Stimulated activated CD4-positive, alpha-beta T cell treated with anti-CD3 and anti-CD28 coated beads, TNF-alpha, amount 100 ng/mL, for 4 hours (primary cell): Measurements from ENCODE around the gene NRM.

Source experiments
- DNase-seq, 3 experiments: peaks; one replicate each; pipeline ENCODE4 v3.0.0-alpha.2; 2020; ENCODE audit warnings: low read depth in 3 of 3

NRM gene

GRCh38 chr6:30689022-30689865 lies 1.5 kb downstream of the NRM start:
- no peak for DNase-seq

GRCh38 chr6:30688569-30688968 lies 2.2 kb downstream of the NRM start:
- no peak for DNase-seq

GRCh38 chr6:30687659-30688431 lies 2.9 kb downstream of the NRM start:
- no peak for DNase-seq

- DNase-seq, result peak; percentile 66 to 83 (median 73)
Measured at GRCh38 chr6:30686908-30687658, 3.7 kb downstream of the NRM start.

- peak; percentile 79 to 84 (median 81) for DNase-seq
Measured at GRCh38 chr6:30686009-30686907, 4.5 kb downstream of the NRM start, which contains the start of gene PPP1R18. TSS of gene PPP1R18 (minus strand) at chr6:30686645. CDS start at chr6:30686018, 627 bp downstream.

GRCh38 chr6:30685157-30686008 lies 5.4 kb downstream of the NRM start:
- no peak for DNase-seq

- DNase-seq, result no peak
Measured at GRCh38 chr6:30684386-30685156, 6.2 kb downstream of the NRM start.

- no peak for DNase-seq
Measured at GRCh38 chr6:30683980-30684338, 6.8 kb downstream of the NRM start.

- no peak for DNase-seq
Measured at GRCh38 chr6:30683183-30683979, 7.4 kb downstream of the NRM start.

GRCh38 chr6:30682143-30683117 lies 8.4 kb downstream of the NRM start:
- DNase-seq, result peak; percentile 68 to 81 (median 76)

- DNase-seq, result no peak
Measured at GRCh38 chr6:30681766-30682142, 9.0 kb downstream of the NRM start.

- DNase-seq, result no peak
Measured at GRCh38 chr6:30679765-30680535, 10.8 kb downstream of the NRM start.

- DNase-seq, result peak; percentile 82 to 91 (median 85)
Measured at GRCh38 chr6:30678964-30679726, 11.6 kb downstream of the NRM start.

GRCh38 chr6:30676660-30677285 lies 14.0 kb downstream of the NRM start:
- DNase-seq, result no peak
